GM23248 (cell line): ENCODE measurements around the gene SLC12A1.

ENCODE experiments used
- EZH2 ChIP-seq: fragments of 200-600 bp; sonication (generic); IDR thresholded peaks from 2 replicates; pipeline ENCODE4 v1.6.1; 2018; ENCODE audit warnings: antibody characterized with exemption, mild to moderate bottlenecking; ENCODE audit not compliant: insufficient read depth, poor library complexity, severe bottlenecking
- EZH2phosphoT487 ChIP-seq: fragments of 200-600 bp; sonication (generic); IDR thresholded peaks from 2 replicates; pipeline ENCODE4 v1.6.1; 2018; ENCODE audit warnings: antibody characterized with exemption, moderate library complexity, mild to moderate bottlenecking, low read depth; ENCODE audit not compliant: insufficient read depth

- TF ChIP-seq EZH2 (no peak), EZH2phosphoT487 (no peak)
These were observed 16.5 kb downstream of the SLC12A1 start for GRCh38 chr15:48222627-48223026.
